Activated naive CD4-positive, alpha-beta T cell (primary cell): ENCODE results near the gene OR10H3.
"Not testable (repeated sequence)": the region's sequence is repeated elsewhere in the genome, so short reads cannot be mapped to it uniquely, and the experiment has no call there.

Experiments
- DNase-seq, 4 experiments: peaks; one replicate each; lab custom pipeline; 2025; lab: John Stamatoyannopoulos, UW

The OR10H3 gene

GRCh38 chr19:15737722-15738121 is at the start of gene OR10H3:
TSS of gene OR10H3 (plus strand) at chr19:15737985. CDS start at chr19:15741393, 3,408 bp downstream.
- DNase-seq = no peak

DNA sequence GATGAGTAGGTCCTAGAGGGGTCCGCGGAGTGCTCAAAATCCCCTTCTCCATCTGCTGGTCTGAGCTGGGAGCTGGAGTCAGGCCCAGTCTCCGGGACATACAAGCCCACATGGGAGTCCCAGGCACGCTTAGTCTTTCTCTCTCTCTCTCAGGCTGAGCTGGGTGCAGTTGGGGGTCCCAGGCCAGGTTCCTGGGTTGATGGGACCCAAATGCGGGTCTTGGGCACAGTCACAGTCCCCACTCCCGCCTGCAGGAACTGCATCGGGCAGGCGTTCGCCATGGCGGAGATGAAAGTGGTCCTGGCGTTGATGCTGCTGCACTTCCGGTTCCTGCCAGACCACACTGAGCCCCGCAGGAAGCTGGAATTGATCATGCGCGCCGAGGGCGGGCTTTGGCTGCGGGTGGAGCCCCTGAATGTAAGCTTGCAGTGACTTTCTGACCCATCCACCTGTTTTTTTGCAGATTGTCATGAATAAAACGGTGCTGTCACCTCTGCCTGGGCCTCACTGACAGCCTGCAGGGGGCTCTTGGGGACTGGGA is 41.1 kb upstream of the OR10H3 start:
- DNase-seq = no peak

DNA sequence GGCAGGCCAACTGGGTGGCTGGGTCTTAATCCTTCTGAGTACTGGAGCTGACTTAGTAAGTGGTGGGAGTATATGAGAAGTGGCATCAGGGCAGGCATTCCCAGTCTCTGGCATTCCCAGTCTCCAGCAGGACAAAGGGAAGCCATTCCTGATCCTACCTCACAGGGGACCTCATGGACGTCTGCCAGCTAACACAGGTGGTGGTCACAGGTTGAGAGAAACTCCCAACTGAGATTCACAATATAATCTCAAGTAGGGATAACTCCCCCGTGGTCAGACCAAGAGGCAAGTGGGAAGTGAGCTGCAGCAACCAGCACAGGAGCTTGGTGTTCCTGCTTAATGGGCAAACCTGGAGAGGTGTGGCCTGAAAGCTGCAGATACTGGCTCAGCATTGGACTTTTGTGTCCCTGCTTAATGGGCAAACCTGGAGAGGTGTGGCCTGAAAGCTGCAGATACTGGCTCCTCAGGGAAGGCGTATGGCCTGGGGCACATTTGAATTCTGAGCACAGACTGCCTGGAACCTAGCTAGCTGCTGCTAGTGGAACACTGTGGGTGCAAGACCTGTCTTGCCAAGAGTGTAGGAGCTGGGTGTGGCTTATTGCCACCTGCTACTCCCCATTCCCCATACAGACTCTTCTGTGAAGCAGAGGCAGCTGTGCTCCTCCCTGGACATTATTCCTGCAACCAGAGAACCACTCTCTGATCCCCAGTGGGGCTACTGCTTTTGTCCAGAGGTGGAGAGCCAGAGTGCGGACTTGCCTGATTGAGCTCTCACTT is 35.8 kb upstream of the OR10H3 start:
- DNase-seq = no peak

DNA sequence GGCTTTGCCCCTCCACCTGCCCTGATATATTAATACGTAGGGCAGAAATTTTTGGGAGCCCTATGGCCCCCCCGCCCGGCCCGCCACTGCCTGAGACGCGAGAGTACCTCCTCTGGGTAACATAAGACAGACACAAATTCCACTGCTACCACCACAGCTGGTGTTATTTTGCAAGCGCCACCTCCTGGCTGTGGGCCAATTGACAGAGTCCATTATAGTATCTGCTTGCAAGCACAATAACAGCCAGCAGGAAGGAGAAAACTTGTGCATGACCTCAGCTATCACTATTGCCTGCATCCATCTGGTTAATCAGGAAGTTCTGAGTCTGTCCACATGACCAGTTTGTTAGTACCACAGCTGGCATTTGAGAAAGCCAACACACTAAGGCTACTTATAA is 35.3 kb upstream of the OR10H3 start:
- DNase-seq = no peak

DNA sequence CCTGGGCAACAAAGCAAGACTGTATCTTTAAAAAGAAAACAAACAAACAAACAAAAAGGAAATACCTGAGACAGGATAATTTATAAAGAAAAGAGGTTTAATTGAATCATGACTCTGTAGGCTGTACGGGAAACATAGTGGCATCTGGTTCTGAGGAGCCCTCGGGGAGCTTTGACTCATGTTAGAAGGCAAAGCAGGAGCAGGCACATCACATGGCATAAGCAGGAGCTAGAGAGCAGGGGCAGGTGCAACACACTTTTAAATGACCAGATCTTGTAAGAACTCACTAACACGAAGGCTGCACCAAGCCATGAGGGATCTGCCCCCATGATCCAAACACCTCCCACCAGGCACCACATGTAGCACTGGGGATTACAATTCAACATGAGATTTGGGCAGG is 23.1 kb upstream of the OR10H3 start:
- DNase-seq = no peak

DNA sequence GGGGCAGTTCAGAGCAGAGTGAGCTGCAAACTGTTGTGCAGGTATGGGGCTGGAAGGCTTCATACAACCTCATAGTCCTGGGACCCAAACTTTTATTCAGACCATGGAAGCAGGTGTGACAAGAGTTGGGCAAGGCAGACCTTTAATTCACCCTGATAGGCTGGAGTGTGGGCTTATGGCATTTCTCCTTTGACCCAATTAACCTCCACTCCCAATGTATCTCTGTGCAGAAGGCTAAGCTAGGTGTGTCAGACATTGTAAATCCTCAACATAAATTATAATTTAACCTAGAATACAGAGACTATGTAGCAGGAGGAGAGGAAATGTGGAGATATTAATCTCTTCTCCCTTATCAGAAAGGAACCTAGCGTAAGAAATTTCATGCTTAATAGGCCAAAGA is 22.1 kb upstream of the OR10H3 start:
- DNase-seq = no peak

GRCh38 chr19:15717809-15718208 is 20.0 kb upstream of the OR10H3 start:
- DNase-seq = no peak

GRCh38 chr19:15721268-15721667 is 16.5 kb upstream of the OR10H3 start:
- no peak for DNase-seq

- DNase-seq = no peak
These were observed 14.8 kb upstream of the OR10H3 start for GRCh38 chr19:15722956-15723355.

- no peak for DNase-seq
These were observed 10.1 kb upstream of the OR10H3 start, which contains the start of gene OR10H2 for GRCh38 chr19:15727724-15728123. TSS of gene OR10H2 (plus strand) at chr19:15728024. CDS start at chr19:15728044, 20 bp downstream.

- DNase-seq = no peak
These were observed 7.2 kb upstream of the OR10H3 start for GRCh38 chr19:15730538-15730937.

DNA sequence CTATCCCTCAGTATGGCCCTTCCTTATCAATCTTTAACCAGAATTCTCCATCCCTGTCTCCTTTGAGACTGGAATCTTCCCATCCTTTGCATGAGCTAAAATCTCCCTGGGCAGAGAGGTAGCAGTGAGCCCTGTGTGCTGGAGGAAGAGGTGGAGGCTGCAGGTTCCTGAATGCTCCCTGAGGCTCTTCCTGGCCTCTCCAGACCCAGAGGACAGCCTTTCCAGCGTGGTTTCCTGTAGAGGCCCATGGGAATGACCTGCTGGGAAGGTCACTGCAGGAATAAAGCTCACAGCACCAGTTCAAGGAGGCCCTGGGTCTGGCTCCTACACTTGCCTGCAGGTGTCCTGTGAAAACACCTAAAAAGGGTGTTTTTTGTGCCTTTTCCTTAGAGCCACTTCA is 5.4 kb upstream of the OR10H3 start:
- DNase-seq = no peak

- DNase-seq = no peak
These were observed 3.9 kb upstream of the OR10H3 start for GRCh38 chr19:15733895-15734294.

GRCh38 chr19:15740785-15741184 is 3.0 kb downstream of the OR10H3 start:
- no peak for DNase-seq

GRCh38 chr19:15748239-15748638 is 10.5 kb downstream of the OR10H3 start:
- DNase-seq = no peak

DNA sequence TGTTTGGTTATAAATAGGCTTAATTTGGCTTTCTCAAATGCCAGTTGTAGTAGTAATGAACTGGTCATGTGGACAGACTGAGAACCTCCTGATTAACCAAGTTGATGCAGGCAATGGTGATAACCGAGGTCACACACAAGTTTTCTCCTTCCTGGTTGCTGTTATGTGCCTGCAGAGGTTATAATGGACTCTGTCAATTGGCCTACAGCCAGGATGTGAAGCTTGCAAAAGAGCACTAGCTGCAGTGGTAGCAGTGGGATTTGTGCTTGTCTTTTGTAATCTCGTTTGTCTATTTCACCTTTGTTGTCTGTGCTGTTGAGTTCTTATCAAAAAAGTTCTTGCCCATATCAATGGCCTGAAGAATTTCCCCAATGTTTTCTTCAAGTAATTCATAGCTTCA is 20.6 kb downstream of the OR10H3 start:
- no peak for DNase-seq

- no peak for DNase-seq
These were observed 22.3 kb downstream of the OR10H3 start for GRCh38 chr19:15759962-15760565.

GRCh38 chr19:15769586-15769985 is 31.8 kb downstream of the OR10H3 start:
- DNase-seq = no peak

GRCh38 chr19:15774159-15774558 is 36.4 kb downstream of the OR10H3 start:
- DNase-seq = not testable (repeated sequence)

DNA sequence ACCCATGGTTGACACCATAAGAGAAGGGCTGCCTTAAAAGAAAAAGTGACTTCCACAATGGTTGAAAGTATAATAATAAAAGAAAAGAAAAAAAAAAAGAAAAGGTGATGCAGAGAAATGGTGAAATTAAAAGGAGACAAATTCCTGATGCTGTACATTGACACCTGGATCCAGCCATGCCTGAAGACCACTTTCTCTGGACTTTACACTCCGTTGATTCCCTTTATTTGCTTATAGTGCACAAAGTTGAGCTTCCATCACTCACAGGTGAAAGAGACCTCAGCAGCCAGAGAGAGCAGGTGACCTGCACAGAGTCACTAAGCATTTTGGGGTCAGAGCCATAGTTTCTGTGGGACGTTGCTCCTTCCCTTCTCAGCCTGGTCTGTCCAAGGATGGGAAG is 37.5 kb downstream of the OR10H3 start:
- no peak for DNase-seq

DNA sequence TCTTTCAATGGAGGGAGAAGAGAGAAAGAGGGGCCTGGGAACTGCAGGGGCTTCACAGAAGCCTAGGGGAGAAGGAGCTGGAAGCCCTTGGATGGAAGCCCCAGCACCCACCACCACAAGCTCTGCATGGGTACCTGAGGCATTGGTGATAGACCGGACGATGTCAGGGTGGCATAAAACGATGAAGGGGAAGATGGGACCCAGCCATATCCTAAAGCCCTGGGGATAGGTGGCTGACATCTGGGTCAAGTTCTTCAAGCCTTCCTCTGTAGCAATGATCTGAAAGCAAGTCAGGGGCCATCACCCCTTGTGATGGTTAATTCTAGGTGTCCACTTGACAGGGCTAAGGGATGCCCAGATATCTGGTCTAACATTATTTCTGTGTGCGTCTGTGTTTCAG is 38.5 kb downstream of the OR10H3 start:
- DNase-seq = no peak

- DNase-seq = no peak
These were observed 39.5 kb downstream of the OR10H3 start for GRCh38 chr19:15776991-15777970.
